H1 (cell line): ENCODE results near the gene ARMH3. TPM values are rescaled to one million over a fixed set of nuclear protein-coding genes. Genes with fewer than 3 reads are reported as not detected.

Source experiments
- HDAC6 ChIP-seq: IDR thresholded peaks from one replicate; pipeline ENCODE4 v1.7.1; 2012; ENCODE audit warnings: low read depth, mild to moderate bottlenecking, inconsistent platforms, low read length, moderate library complexity
- polyA plus RNA-seq, 7 experiments: library from polyadenylated mRNA; depleted of rRNA in 3 of 7; stranded (reverse) in 5 of 7; unstranded in 2 of 7; fragments of >200 nt in 5 of 7; fragments of 200-250 nt in 2 of 7; gene quantifications; 1 replicate in 5 of 7; 2 replicates in 1 of 7; 4 replicates in 1 of 7; pipeline versions ENCODE4 v1.2.1 to v1.2.3, GENCODE V29; 2011 to 2013; ENCODE audit warnings: missing spikeins in 2 of 7, mixed read lengths in 2 of 7
- total RNA-seq: library from RNA; stranded (reverse); fragmentation: NEBNext Ultra II Directional; extraction: Animal tissue kit (Norgen Biotek cat#: 25700); gene quantifications from 2 replicates; pipeline ENCODE4 v1.2.1, GENCODE V29; 2021

Gene ARMH3
- total and polyA plus RNA-seq, 2 of the 8 experiments (the other 6 are each of a cell fraction or from before 2014, with no cell fraction given) = 11.6 to 18.3 TPM

DNA sequence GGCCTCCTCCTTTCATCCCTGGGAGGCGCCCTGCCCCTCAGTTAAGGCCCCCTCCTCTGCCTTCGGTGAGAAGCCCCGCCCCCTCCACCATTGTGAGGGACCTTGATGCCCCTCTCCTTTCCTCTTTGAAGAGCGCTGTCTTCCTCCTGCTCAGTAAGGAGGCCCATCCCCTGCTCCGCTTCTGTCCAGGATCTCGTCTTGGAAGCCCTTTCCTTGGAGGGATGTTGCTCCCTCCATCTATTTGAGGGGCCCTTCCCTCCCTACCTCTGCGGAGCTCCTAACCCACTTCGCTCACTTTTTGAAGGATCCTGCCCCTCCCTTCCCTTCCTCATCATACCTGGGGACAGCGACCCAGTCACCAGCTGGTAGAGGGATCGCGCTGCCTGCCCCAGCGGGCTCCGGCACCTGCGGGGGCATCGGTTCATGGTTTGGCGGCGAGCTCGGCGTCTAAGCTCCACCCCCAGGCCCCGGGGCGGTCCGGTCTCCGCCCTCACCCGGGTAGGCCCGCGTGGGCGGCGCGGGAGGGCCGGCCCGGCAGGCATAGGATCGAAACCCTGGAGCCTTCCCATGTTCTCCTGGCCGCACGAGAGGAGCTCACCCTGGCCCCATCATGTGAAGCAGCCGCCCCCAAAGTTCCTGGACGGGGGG is 216.4 kb downstream of the ARMH3 start (continued):
- TF ChIP-seq HDAC6 = no peak
